Measurements from ENCODE around the gene MLYCD.

MLYCD gene

DNA sequence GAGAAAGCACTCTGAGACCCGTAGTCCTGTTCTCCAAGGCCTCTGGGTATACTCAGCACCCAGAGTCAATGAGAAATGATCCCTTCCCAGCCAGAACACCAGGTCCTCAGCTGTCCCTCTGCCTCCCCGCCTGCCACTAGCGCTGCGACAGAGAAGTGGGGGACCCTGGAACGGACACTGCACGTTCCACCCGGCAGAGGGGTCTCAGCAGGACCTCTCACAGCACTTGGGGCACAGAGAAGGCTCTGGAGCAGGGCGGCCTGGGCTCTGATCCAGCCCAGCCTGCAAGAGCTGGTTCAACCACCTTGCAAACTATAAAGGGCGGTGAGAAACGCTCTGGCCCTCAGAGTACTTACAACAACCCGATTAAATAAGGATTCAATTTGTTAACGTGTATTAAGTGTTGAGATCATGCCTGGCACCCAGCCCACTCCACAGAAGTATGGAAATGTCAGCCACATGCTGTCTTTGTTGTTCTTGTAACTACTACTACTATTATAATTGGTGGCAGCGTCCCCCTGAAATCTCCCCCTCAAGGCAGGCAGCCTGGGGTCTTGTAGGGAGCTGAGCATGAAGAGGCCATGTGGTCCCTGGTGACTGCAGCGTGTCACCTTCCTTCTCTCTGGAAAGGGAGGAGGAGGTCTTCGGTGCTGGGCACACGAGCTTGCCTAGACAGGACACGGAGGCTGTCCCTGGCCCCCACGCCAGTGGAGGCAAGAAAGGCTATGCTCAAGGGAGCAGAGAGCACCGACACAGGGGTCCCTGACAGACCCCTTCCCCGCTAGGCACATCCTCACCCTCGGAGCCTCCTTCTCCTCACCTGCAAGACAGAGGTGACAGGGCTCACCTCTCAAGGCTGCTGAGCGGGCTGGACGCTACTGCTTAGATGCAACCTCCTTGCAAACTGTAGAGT is 56.6 kb downstream of the MLYCD start:
- peaks cover 46% of the 10 kb centered on the region for H3K4me1 Mint-ChIP-seq (ENCODE audit: low read depth)
- H3K27ac Mint-ChIP-seq: peak overlapping the region; percentile 89
- H3K36me3 Mint-ChIP-seq (ENCODE audit: low read depth): peaks cover 37% of the 10 kb centered on the region
- H3K9me3 Mint-ChIP-seq: no peaks in the 10 kb centered on the region
- no peak overlapping the region for H3K4me3 Mint-ChIP-seq
- H3K27me3 Mint-ChIP-seq: peaks cover 2% of the 10 kb centered on the region
- intact Hi-C loops (cut with micrococcal nuclease): loop anchor here (5.0 kb wide), 2 partner anchors 107 to 552 kb away; no protein-coding TSS in a partner anchor

GRCh38 chr16:83956336-83957289 is 57.7 kb downstream of the MLYCD start:
- peaks cover 48% of the 10 kb centered on the region for H3K36me3 Mint-ChIP-seq (ENCODE audit: low read depth)
- H3K9me3 Mint-ChIP-seq: no peaks in the 10 kb centered on the region
- no peak overlapping the region for H3K4me3 Mint-ChIP-seq
- H3K4me1 Mint-ChIP-seq (ENCODE audit: low read depth): peaks cover 41% of the 10 kb centered on the region
- no peak overlapping the region for H3K27ac Mint-ChIP-seq
- H3K27me3 Mint-ChIP-seq: peaks cover 2% of the 10 kb centered on the region
- intact Hi-C loops (cut with micrococcal nuclease): loop anchor here (5.0 kb wide), 2 partner anchors 106 to 551 kb away; no protein-coding TSS in a partner anchor

GRCh38 chr16:83957296-83957855 is 58.5 kb downstream of the MLYCD start:
- H3K4me3 Mint-ChIP-seq: no peak overlapping the region
- H3K9me3 Mint-ChIP-seq: no peaks in the 10 kb centered on the region
- peaks cover 40% of the 10 kb centered on the region for H3K4me1 Mint-ChIP-seq (ENCODE audit: low read depth)
- intact Hi-C loops (cut with micrococcal nuclease): loop anchor here (5.0 kb wide), 2 partner anchors 105 to 550 kb away; no protein-coding TSS in a partner anchor
- H3K36me3 Mint-ChIP-seq (ENCODE audit: low read depth): peaks cover 56% of the 10 kb centered on the region
- peaks cover 2% of the 10 kb centered on the region for H3K27me3 Mint-ChIP-seq
- no peak overlapping the region for H3K27ac Mint-ChIP-seq

DNA sequence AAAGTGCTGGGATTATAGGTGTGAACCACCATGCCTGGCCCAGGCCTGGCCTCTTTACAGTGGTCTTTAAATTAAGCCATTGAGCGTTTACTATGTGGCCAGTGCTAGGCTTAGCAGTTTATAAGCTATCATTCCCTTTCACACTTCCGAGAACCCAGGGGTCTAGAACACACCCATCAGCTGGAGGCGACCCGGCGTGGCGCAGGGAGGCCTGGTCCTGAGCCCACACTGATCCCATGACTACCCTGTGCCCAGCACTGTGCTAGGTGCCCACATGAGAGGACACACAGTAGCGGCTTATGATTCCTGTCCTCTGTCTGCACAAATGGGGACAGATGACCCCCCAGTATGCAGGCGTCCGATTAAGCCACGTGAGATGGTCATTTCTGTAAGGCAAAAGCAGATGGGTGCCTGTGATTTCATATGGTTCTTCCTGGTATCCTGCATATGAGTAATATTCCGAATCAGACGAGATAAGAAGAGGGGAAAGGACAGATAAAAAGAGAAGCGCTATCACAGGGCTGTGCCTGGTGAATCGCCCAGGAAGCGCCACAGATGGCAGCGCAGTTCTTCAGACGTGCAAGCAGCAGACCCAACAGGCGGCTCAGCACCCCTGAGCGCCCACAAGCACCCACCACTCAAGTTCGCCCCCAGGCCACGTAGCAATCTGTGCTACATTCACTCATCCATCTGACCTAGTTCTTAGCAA is 59.4 kb downstream of the MLYCD start:
- Mint-ChIP-seq H3K4me1 (ENCODE audit: low read depth) (peaks cover 36% of the 10 kb centered on the region), H3K9me3 (no peaks in the 10 kb centered on the region), H3K27me3 (peaks cover 2% of the 10 kb centered on the region), H3K27ac (no peak overlapping the region), H3K36me3 (ENCODE audit: low read depth) (peaks cover 65% of the 10 kb centered on the region), H3K4me3 (no peak overlapping the region)
- intact Hi-C loops (cut with micrococcal nuclease): loop anchor here (5.0 kb wide), 2 partner anchors 104 to 549 kb away; no protein-coding TSS in a partner anchor

DNA sequence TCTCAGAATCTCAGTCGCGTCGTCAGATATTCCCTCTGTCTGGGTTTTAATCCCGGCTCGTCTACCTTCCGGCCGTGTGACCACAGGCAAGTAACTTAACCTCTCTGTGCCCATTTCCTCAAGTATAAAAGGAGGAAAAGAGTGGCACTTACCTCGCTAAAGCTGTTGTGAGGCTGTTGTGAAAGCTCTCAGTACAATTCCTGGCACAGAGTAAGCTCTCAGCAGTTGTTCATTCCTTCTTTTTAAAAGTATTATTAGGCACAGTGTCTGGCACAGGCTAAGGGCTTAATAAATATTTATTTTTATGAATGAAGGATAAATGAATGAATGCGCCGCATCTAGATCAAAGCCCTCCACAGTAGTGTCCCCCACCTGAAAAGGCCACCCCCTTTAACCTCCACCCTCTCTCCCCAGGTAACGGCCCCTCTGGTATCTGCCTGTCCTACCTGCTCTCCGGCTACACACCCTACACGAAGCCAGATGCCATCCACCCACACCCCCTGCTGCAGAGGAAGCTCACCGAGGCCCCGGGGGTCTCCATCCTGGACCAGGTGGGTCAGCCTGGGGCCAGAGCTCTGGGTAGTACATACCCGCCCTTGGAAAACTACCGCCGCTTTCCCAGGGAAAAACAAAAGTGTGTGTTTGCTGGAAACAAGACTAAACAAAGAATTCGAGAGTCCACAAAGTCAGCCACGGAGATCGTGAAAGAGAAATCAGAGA is 60.1 kb downstream of the MLYCD start:
- no peak overlapping the region for H3K4me3 Mint-ChIP-seq
- intact Hi-C loops (cut with micrococcal nuclease): loop anchor here (5.0 kb wide), 2 partner anchors 103 to 548 kb away; no protein-coding TSS in a partner anchor
- H3K27ac Mint-ChIP-seq: no peak overlapping the region
- peaks cover 30% of the 10 kb centered on the region for H3K4me1 Mint-ChIP-seq (ENCODE audit: low read depth)
- H3K36me3 Mint-ChIP-seq (ENCODE audit: low read depth): peaks cover 72% of the 10 kb centered on the region
- no peaks in the 10 kb centered on the region for H3K9me3 Mint-ChIP-seq
- peaks cover 2% of the 10 kb centered on the region for H3K27me3 Mint-ChIP-seq

DNA sequence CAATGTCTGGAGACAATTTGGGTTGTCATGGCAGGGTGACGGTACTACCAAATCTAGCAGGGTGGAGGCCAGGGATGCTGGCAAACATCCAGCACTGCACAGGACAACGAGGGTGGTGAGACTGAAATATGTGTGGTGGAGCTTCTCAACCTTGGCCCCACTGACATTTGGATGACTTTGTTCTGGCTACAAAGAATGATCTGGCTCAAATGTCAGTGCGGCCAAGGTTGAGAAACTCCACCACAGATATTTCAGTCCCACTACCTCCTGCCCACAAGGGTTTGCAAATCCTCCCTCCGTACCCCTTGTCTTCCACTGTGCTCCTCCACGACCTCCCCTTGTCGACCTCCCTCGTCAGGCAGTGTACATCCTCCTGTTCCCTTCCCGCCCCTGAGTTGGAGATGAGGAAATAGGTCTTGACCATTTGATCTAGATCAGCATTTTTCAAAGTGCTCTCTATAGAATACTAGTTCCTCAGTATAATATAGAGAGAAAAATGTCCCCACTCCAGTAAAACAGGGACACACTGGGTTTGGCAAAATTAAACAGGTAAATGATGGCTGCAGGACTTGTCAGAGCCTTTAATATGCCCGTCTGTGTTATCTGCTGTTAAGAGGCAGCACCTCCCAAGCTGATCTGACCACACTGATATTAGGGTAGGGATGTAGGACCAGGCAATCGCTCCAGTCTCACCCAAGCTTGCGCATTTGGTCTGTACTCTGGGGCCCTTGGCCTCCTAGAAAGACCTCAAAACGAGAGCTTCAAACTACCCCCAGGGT is 60.9 kb downstream of the MLYCD start:
- H3K27me3 Mint-ChIP-seq: peaks cover 1% of the 10 kb centered on the region

GRCh38 chr16:83960521-83961249 is 61.8 kb downstream of the MLYCD start:
- Mint-ChIP-seq H3K27ac (peak overlapping the region; percentile 40), H3K27me3 (no peaks in the 10 kb centered on the region), H3K4me1 (ENCODE audit: low read depth) (peaks cover 20% of the 10 kb centered on the region), H3K9me3 (no peaks in the 10 kb centered on the region), H3K36me3 (ENCODE audit: low read depth) (peaks cover 87% of the 10 kb centered on the region), H3K4me3 (no peak overlapping the region)
- intact Hi-C loops (cut with micrococcal nuclease): no loop called here

More for the DNA sequence above, 60.9 kb downstream of the MLYCD start:
- no peak overlapping the region for H3K4me3 Mint-ChIP-seq
- peaks cover 79% of the 10 kb centered on the region for H3K36me3 Mint-ChIP-seq (ENCODE audit: low read depth)
- H3K4me1 Mint-ChIP-seq (ENCODE audit: low read depth): peaks cover 22% of the 10 kb centered on the region
- intact Hi-C loops (cut with micrococcal nuclease): loop anchor here (5.0 kb wide), 2 partner anchors 102 to 547 kb away; no protein-coding TSS in a partner anchor
- no peak overlapping the region for H3K27ac Mint-ChIP-seq
- no peaks in the 10 kb centered on the region for H3K9me3 Mint-ChIP-seq

GRCh38 chr16:83961591-83961990 is 62.7 kb downstream of the MLYCD start:
- Mint-ChIP-seq H3K4me3 (no peak overlapping the region), H3K9me3 (no peaks in the 10 kb centered on the region), H3K36me3 (ENCODE audit: low read depth) (peaks cover 96% of the 10 kb centered on the region), H3K27me3 (no peaks in the 10 kb centered on the region), H3K27ac (peak overlapping the region; percentile 40), H3K4me1 (ENCODE audit: low read depth) (peaks cover 12% of the 10 kb centered on the region)
- intact Hi-C loops (cut with micrococcal nuclease): no loop called here

DNA sequence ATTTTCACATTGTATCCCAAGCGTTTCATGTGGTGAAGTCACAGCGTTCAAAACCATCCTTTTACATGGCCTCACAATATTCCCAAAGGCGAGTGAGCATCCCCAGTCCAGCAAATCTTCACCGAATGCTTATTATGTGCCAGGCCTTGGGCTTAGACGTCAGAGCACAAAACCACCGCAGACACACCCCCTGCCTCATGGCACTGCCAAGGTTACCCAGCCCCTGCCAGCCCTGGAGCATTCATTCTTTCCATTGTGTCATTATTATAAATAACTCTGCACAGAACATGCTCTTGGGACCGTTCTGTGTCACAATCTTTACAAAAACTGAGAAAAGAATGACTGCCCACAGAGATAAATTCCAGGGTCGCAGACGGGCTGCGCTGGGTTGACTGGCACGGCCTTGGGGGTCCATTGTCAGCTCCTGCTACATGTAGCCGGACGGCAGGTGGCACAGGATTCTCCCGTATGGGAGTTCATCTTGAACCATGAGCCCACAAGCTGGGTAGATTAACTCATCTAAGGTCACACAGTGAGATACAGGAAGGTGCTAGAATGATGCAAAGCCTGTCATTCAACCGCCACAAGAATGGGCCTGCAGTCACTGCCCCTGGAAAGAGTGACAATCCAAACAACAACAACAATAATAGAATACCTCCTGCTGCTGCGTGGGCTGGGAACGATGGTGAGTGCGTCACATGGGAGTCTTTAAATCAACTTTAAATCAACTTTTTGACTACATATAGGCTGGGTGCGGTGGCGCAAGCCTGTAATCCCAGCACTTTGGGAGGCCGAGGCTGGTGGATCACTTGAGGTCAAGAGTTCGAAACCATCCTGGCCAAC is 64.6 kb downstream of the MLYCD start:
- H3K27ac Mint-ChIP-seq: no peak overlapping the region
- peaks cover 11% of the 10 kb centered on the region for H3K4me1 Mint-ChIP-seq (ENCODE audit: low read depth)
- peaks cover 5% of the 10 kb centered on the region for H3K27me3 Mint-ChIP-seq
- no peaks in the 10 kb centered on the region for H3K9me3 Mint-ChIP-seq
- H3K36me3 Mint-ChIP-seq (ENCODE audit: low read depth): peaks cover 81% of the 10 kb centered on the region
- intact Hi-C loops (cut with micrococcal nuclease): no loop called here
- no peak overlapping the region for H3K4me3 Mint-ChIP-seq

DNA sequence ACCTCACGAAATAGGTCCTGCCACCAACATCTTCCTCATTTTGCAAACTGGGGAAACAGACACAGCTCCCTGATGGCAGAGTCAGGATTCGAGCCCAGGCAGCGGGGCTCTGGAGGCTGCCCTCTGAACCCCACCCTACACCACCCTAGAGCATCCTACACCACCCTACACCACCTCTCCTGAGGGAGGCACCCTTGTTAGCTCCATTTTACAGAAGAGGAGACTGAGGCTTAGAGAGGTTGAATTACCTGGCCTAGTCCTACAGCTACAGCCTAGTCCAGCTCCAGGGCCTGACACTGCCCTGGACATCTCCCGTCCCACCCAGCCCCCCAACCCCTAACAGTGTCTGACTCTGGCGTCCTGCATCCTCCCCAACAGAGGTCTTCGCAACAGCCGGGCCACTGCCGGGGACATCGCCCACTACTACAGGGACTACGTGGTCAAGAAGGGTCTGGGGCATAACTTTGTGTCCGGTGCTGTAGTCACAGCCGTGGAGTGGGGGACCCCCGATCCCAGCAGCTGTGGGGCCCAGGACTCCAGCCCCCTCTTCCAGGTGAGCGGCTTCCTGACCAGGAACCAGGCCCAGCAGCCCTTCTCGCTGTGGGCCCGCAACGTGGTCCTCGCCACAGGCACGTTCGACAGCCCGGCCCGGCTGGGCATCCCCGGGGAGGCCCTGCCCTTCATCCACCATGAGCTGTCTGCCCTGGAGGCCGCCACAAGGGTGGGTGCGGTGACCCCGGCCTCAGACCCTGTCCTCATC is 65.9 kb downstream of the MLYCD start:
- Mint-ChIP-seq H3K27me3 (peaks cover 15% of the 10 kb centered on the region), H3K36me3 (ENCODE audit: low read depth) (peaks cover 67% of the 10 kb centered on the region), H3K27ac (no peak overlapping the region), H3K9me3 (no peaks in the 10 kb centered on the region), H3K4me1 (ENCODE audit: low read depth) (peaks cover 8% of the 10 kb centered on the region), H3K4me3 (no peak overlapping the region)
- intact Hi-C loops (cut with micrococcal nuclease): no loop called here
